HEK293 (cell line): ENCODE measurements around the gene TM7SF2.

ENCODE experiments used
- CTCF ChIA-PET: fragments of 350-600 bp; formaldehyde crosslinking; extraction: SDS; loops from one replicate; lab custom pipeline; 2021; ENCODE audit warnings: antibody characterized with exemption; lab: Yijun Ruan, JAX
- POLR2A ChIA-PET: fragments of 300-600 bp; formaldehyde crosslinking; extraction: SDS; loops from one replicate; lab custom pipeline; 2020; ENCODE audit warnings: antibody characterized with exemption, inconsistent platforms; lab: Yijun Ruan, JAX
- H3K27ac ChIP-seq: fragments of 200-500 bp; sonication (Bioruptor generic); 2 replicates; pipeline ENCODE4 v1.5.1; 2014; ENCODE audit warnings: low read depth, low read length, control low read depth, inconsistent platforms; ENCODE audit errors: extremely low read depth
- H3K36me3 ChIP-seq, 2 experiments: fragments of 200-500 bp in 1 of 2; sonication (Bioruptor generic) in 1 of 2; 1 replicate in 1 of 2; 2 replicates in 1 of 2; pipeline ENCODE4 v1.5.1; 2014 to 2017; ENCODE audit warnings: inconsistent platforms in 2 of 2, low read length in 2 of 2; ENCODE audit not compliant: control insufficient read depth in 2 of 2, insufficient read depth in 1 of 2
- H3K4me1 ChIP-seq: fragments of 200-500 bp; sonication (Bioruptor generic); 2 replicates; pipeline ENCODE4 v1.5.1; 2014; ENCODE audit warnings: mild to moderate bottlenecking, low read length, inconsistent platforms; ENCODE audit not compliant: control insufficient read depth, insufficient read depth
- H3K4me3 ChIP-seq: 2 replicates; pipeline ENCODE4 v1.5.1; 2011; ENCODE audit warnings: low read depth, mild to moderate bottlenecking, control low read depth, low read length, moderate library complexity
- H3K9me3 ChIP-seq: fragments of 200-500 bp; sonication (Bioruptor generic); 2 replicates; pipeline ENCODE4 v1.5.1; 2014; ENCODE audit warnings: low read depth, low read length, inconsistent platforms; ENCODE audit not compliant: control insufficient read depth, insufficient read depth
- HOXD13 ChIP-seq: sonication (generic); formaldehyde crosslinking; IDR thresholded peaks from 2 replicates; pipeline ENCODE4 v1.8.0; 2022; ENCODE audit warnings: missing genetic modification reagents, borderline replicate concordance
- MEIS1 ChIP-seq: sonication (generic); formaldehyde crosslinking; IDR thresholded peaks from 2 replicates; pipeline ENCODE4 v1.8.1; 2022; ENCODE audit warnings: missing genetic modification reagents, mild to moderate bottlenecking, borderline replicate concordance
- SCRT1 ChIP-seq: fragments of 450-650 bp; formaldehyde crosslinking; IDR thresholded peaks from 2 replicates; pipeline ENCODE4 v1.5.1; 2016; ENCODE audit warnings: missing biosample characterization, missing genetic modification characterization, borderline replicate concordance
- SCRT2 ChIP-seq: fragments of 450-650 bp; formaldehyde crosslinking; IDR thresholded peaks from 2 replicates; pipeline ENCODE4 v1.5.1; 2016; ENCODE audit warnings: missing biosample characterization, missing genetic modification characterization
- SETDB1 ChIP-seq: IDR thresholded peaks from one replicate; pipeline ENCODE4 v1.6.1; 2017; ENCODE audit warnings: mild to moderate bottlenecking, low read length, moderate library complexity, mixed read lengths; ENCODE audit not compliant: insufficient read length
- ZBTB10 ChIP-seq: fragments of 450-650 bp; formaldehyde crosslinking; IDR thresholded peaks from 2 replicates; pipeline ENCODE4 v1.5.1; 2016; ENCODE audit warnings: missing biosample characterization, missing genetic modification characterization
- ZBTB8A ChIP-seq: fragments of 450-650 bp; formaldehyde crosslinking; IDR thresholded peaks from 2 replicates; pipeline ENCODE4 v1.5.1; 2016; ENCODE audit warnings: missing biosample characterization, missing genetic modification characterization
- ZNF335 ChIP-seq: fragments of 450-650 bp; formaldehyde crosslinking; conservative IDR thresholded peaks from 2 replicates; pipeline ENCODE4 v1.5.1; 2016; ENCODE audit warnings: missing biosample characterization, missing genetic modification characterization
- ZNF488 ChIP-seq: fragments of 450-650 bp; formaldehyde crosslinking; IDR thresholded peaks from 2 replicates; pipeline ENCODE4 v1.5.1; 2016; ENCODE audit warnings: missing biosample characterization, missing genetic modification characterization
- ZNF549 ChIP-seq: fragments of 450-650 bp; IDR thresholded peaks from 2 replicates; pipeline ENCODE4 v1.5.1; 2018; ENCODE audit warnings: missing biosample characterization, missing genetic modification characterization, mild to moderate bottlenecking, inconsistent platforms, moderate library complexity
- ZNF621 ChIP-seq: fragments of 450-650 bp; formaldehyde crosslinking; IDR thresholded peaks from 2 replicates; pipeline ENCODE4 v1.5.1; 2017; ENCODE audit warnings: missing biosample characterization, missing genetic modification characterization
- ZNF76 ChIP-seq: fragments of 450-650 bp; formaldehyde crosslinking; IDR thresholded peaks from 2 replicates; pipeline ENCODE4; 2016; ENCODE audit warnings: low read depth, missing biosample characterization, missing genetic modification characterization, borderline replicate concordance
- TF ChIP-seq, protein P1 (sequence below): fragments of 450-650 bp; formaldehyde crosslinking; IDR thresholded peaks from 2 replicates; pipeline ENCODE4 v1.5.1; 2016; ENCODE audit warnings: missing biosample characterization, missing genetic modification characterization
- TF ChIP-seq, protein P2 (sequence below): fragments of 450-650 bp; formaldehyde crosslinking; IDR thresholded peaks from 2 replicates; pipeline ENCODE4 v1.5.1; 2017; ENCODE audit warnings: missing biosample characterization, missing genetic modification characterization
- TF ChIP-seq, protein P3 (sequence below): fragments of 450-650 bp; formaldehyde crosslinking; conservative IDR thresholded peaks from 2 replicates; pipeline ENCODE4 v1.5.1; 2016; ENCODE audit warnings: low read depth, missing biosample characterization, missing genetic modification characterization

The TM7SF2 gene

DNA sequence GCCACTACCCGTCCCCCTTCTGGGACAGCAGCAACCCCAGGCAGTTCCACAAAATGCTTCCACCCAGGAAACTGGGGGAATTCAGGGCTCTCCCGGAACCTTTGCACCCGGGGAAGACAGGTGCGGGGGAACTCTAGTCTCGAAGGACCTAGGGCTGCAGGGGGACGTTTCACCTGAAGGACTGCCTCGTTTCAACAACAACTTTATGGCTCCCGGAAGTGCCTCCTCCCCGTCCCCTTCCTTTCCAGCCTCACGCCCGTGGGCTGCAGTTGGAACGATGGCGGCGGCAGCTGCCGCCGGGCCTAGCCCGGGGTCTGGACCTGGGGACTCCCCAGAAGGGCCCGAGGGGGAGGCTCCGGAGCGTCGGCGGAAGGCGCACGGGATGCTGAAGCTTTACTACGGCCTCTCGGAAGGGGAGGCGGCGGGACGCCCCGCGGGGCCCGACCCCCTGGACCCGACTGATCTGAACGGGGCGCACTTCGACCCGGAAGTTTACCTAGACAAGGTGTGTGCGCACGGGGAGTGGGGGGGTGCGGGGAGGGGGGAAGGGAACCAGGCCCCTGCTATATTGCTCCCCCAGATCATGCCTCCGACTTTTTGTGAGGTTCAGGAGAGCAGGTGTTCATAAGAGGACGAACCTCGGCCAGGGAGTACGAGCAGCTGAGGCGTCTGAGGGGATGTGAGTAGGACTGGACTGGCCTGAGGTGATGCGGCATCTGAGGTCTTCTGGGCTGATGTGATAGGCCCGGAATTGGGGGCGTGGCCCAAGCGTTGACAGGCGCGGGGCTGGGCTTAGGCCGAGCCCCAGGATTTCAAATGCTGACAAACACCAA lies 15.5 kb upstream of the TM7SF2 start, which contains the start of gene VPS51 (continued):
- TF ChIP-seq, protein P1, sequence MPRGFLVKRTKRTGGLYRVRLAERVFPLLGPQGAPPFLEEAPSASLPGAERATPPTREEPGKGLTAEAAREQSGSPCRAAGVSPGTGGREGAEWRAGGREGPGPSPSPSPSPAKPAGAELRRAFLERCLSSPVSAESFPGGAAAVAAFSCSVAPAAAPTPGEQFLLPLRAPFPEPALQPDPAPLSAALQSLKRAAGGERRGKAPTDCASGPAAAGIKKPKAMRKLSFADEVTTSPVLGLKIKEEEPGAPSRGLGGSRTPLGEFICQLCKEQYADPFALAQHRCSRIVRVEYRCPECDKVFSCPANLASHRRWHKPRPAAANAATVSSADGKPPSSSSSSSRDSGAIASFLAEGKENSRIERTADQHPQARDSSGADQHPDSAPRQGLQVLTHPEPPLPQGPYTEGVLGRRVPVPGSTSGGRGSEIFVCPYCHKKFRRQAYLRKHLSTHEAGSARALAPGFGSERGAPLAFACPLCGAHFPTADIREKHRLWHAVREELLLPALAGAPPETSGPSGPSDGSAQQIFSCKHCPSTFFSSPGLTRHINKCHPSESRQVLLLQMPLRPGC (tag by site-specific recombination): peak; percentile 89
- TF ChIP-seq ZBTB8A (tag by site-specific recombination) (peak; percentile 71), HOXD13 (CRISPR knock-in tag) (0 out of 2 replicates have a peak, but pooled peaks have one; percentile 68), ZNF76 (tag by site-specific recombination) (peak; percentile 88), ZBTB10 (tag by site-specific recombination) (peak; percentile 72; the same call in 1 of the 2 replicates)
- TF ChIP-seq, protein P2, sequence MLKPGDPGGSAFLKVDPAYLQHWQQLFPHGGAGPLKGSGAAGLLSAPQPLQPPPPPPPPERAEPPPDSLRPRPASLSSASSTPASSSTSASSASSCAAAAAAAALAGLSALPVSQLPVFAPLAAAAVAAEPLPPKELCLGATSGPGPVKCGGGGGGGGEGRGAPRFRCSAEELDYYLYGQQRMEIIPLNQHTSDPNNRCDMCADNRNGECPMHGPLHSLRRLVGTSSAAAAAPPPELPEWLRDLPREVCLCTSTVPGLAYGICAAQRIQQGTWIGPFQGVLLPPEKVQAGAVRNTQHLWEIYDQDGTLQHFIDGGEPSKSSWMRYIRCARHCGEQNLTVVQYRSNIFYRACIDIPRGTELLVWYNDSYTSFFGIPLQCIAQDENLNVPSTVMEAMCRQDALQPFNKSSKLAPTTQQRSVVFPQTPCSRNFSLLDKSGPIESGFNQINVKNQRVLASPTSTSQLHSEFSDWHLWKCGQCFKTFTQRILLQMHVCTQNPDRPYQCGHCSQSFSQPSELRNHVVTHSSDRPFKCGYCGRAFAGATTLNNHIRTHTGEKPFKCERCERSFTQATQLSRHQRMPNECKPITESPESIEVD: 0 out of 2 replicates have a peak, but pooled peaks have one; percentile 33
- TF ChIP-seq, all 188 proteins: peak for 103

DNA sequence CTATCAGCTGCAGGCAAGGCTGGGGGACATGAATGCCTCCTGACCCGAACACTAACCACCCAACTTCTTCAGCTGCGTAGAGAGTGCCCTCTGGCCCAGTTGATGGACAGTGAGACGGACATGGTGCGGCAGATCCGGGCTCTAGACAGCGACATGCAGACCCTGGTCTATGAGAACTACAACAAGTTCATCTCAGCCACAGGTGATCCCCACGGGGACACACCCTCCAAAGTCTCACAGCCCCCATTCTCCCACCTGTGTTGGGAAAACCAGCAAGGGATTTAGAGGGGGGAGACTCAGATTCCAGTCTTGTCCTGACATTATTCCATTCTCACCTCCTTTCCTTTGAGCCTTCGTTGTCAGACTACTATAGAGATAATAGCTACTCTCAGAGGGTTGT lies 14.7 kb upstream of the TM7SF2 start:
- CTCF ChIA-PET: interaction anchor here (0.5 to 8.8 kb wide), 5 partner anchors 15 to 218 kb away, joined by 3 to 110 read pairs (median 3); partner anchors contain the start of genes ARL2 and TM7SF2

GRCh38 chr11:65100674-65101350 lies 10.9 kb upstream of the TM7SF2 start:
- Histone ChIP-seq H3K4me3 (no peak overlapping the region), H3K36me3 (peaks cover 0 to 14% of the 10 kb centered on the region in 2 experiments; a peak in 2 of 3 replicates), H3K4me1 (peaks cover 23% of the 10 kb centered on the region), H3K9me3 (no peaks in the 10 kb centered on the region), H3K27ac (no peak overlapping the region)
- ChIA-PET CTCF (interaction anchor here (8.8 kb wide), 1 partner anchor 11 kb away, joined by 110 read pairs; the partner anchor contains the start of gene TM7SF2), POLR2A (interaction anchor here (1.2 to 4.1 kb wide), 3 partner anchors 11 to 18 kb away, joined by 3 to 12 read pairs (median 3); partner anchors contain the start of genes CDCA5, TM7SF2 and ZFPL1)
- no peak for TF ChIP-seq ZNF488 (tag by site-specific recombination)
- no peak for TF ChIP-seq SETDB1
- TF ChIP-seq ZNF621: no peak
- TF ChIP-seq, protein P3, sequence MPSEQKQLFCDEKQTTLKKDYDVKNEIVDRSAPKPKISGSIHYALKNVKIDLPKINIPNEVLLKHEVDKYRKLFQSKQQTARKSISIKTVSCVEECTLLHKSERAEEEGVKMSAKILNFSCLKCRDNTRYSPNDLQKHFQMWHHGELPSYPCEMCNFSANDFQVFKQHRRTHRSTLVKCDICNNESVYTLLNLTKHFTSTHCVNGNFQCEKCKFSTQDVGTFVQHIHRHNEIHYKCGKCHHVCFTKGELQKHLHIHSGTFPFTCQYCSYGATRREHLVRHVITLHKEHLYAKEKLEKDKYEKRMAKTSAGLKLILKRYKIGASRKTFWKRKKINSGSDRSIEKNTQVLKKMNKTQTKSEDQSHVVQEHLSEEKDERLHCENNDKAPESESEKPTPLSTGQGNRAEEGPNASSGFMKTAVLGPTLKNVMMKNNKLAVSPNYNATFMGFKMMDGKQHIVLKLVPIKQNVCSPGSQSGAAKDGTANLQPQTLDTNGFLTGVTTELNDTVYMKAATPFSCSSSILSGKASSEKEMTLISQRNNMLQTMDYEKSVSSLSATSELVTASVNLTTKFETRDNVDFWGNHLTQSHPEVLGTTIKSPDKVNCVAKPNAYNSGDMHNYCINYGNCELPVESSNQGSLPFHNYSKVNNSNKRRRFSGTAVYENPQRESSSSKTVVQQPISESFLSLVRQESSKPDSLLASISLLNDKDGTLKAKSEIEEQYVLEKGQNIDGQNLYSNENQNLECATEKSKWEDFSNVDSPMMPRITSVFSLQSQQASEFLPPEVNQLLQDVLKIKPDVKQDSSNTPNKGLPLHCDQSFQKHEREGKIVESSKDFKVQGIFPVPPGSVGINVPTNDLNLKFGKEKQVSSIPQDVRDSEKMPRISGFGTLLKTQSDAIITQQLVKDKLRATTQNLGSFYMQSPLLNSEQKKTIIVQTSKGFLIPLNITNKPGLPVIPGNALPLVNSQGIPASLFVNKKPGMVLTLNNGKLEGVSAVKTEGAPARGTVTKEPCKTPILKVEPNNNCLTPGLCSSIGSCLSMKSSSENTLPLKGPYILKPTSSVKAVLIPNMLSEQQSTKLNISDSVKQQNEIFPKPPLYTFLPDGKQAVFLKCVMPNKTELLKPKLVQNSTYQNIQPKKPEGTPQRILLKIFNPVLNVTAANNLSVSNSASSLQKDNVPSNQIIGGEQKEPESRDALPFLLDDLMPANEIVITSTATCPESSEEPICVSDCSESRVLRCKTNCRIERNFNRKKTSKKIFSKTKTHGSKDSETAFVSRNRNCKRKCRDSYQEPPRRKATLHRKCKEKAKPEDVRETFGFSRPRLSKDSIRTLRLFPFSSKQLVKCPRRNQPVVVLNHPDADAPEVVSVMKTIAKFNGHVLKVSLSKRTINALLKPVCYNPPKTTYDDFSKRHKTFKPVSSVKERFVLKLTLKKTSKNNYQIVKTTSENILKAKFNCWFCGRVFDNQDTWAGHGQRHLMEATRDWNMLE (tag by site-specific recombination): no peak
- no peak for TF ChIP-seq ZNF549 (tag by site-specific recombination)
- TF ChIP-seq HOXD13 (CRISPR knock-in tag): no peak
- no peak for TF ChIP-seq MEIS1 (CRISPR knock-in tag)

More for the DNA sequence above, 14.7 kb upstream of the TM7SF2 start:
- TF ChIP-seq ZNF335 (tag by site-specific recombination) (no peak), SCRT1 (tag by site-specific recombination) (peak; percentile 73; the same call in 1 of the 2 replicates), SCRT2 (tag by site-specific recombination) (0 out of 2 replicates have a peak, but pooled peaks have one; percentile 55)
- H3K4me1 ChIP-seq: peaks cover 7% of the 10 kb centered on the region
- H3K9me3 ChIP-seq: no peaks in the 10 kb centered on the region
- no peak overlapping the region for H3K27ac ChIP-seq
- peaks cover 0 to 8% of the 10 kb centered on the region in 2 experiments; a peak in 2 of 3 replicates for H3K36me3 ChIP-seq
- POLR2A ChIA-PET: interaction anchor here (1.2 to 2.6 kb wide), 10 partner anchors 11 to 318 kb away, joined by 4 to 24 read pairs (median 6); partner anchors contain the start of genes ARL2, CDCA5, FAU and MRPL49
- H3K4me3 ChIP-seq: peak overlapping the region; percentile 61
